NCI-H69 (cell line): Measurements from ENCODE around the gene POLD2.

ENCODE experiments used
- DNase-seq: peaks from one replicate; lab custom pipeline; 2025; lab: John Stamatoyannopoulos, UW

Gene POLD2

DNA sequence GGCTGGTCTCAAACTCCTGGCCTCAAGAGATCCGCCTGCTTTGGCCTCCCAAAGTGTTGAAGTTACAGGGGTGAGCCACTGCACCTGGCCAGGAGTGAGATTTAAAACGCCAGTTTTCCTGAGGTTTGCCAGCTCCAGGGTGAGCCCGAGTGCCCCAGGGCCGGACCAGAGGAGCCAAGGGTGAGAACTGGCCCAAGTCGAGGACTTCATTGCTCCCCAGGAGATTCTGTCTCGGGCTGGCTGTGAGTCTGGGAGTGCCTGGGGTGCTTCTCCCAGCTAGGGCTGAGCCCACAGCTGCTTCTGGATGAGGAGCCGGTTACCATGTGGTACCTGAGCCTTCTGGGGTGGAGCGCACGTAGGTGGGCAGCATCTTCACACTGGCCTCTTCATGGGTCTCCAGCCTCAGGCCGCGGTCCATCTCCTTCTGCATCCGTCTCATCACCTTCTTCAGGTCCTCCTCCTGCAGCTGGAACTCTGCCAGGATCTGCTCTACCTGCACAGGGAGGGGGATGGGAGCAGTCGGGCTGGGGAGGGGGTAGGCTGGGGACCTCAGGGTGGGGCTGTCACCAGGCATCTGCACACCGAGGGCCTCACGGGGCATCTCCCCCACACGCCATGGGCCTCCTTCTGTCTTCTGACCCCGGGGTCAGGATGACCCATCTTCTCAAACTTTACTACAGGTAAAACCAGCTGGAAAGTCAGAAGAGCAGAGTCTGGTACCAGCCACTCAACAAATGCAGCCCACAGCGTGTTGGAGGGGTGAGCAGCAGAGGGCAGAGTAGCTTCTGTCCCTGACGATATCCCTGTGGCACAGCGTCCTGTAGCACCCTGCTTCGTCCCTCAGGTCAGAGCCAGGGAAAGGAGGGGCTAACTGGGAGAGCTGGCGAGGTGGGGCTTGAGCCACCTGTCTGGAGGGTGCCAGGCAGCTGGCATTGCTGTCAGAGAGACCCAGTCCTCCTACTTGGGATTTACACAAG lies 29.9 kb upstream of the POLD2 start:
- peak; percentile 48 for DNase-seq

DNA sequence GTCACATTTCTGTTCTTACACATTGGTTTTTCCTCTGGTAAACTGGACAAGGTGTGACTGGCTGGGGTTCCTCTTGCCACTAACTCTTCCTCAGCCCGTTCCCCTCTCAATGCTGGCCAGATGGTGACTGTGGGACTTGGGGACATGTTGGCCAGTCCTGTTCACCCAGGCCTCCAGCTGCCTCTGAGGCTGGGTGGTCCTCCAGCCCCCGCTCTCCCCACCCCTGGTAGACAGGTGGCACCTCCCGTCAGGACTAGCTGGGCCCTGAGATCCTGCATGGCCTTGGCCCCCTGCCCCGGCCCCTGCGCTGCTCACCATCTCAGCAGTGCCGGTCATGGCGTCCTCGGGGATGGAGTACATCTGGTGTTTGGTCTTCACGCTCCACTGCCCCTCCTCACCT lies 28.6 kb upstream of the POLD2 start:
- no peak for DNase-seq

DNA sequence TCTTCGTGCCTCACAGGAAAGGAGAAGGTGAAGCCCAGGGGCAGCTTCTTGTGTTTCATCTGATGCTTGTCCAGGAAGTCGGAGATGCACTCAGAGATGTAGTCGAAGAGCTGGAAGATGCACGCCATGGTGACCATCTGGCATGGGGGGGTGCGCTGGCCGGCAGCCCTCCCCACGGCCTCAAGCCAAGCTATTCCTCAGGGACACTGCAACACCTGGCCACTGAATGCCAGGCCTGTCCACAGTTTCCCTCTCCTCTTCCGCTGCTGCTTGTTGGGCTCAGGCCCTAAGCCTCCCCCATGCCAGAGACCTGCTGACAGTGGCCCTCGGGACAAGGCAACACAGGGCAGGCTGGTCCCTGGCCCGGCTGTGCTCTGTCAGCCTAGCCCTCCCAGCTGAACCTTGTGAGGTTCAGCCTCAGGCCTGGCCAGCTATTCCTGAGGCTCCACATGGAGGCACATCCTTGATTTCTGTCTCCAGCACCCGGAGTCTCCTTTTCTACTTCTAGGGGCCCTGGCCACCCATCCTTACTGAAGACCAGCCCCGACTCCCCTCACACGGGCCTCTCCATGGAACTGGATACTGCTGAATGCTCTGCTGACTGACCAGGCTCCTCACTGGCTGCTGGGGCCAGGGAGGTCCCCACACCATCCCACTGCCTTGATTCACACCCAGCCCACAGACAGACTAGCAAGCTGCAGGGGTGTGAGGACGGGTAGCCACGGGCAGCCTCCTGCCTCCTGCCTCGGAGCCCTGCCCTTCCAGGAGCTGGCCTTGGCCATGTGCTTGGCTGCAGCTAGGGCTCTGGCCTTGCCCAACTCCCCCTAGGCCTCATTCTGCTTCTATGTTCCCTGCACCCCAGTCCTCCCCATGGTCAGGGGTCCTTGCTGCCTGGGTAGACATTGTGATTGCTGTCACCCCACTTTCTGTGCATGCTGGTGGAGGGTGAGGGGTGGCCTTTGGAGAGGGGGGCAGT lies 27.9 kb upstream of the POLD2 start:
- no peak for DNase-seq

GRCh38 chr7:44150466-44150832 lies 27.1 kb upstream of the POLD2 start:
- DNase-seq: peak; percentile 46

DNA sequence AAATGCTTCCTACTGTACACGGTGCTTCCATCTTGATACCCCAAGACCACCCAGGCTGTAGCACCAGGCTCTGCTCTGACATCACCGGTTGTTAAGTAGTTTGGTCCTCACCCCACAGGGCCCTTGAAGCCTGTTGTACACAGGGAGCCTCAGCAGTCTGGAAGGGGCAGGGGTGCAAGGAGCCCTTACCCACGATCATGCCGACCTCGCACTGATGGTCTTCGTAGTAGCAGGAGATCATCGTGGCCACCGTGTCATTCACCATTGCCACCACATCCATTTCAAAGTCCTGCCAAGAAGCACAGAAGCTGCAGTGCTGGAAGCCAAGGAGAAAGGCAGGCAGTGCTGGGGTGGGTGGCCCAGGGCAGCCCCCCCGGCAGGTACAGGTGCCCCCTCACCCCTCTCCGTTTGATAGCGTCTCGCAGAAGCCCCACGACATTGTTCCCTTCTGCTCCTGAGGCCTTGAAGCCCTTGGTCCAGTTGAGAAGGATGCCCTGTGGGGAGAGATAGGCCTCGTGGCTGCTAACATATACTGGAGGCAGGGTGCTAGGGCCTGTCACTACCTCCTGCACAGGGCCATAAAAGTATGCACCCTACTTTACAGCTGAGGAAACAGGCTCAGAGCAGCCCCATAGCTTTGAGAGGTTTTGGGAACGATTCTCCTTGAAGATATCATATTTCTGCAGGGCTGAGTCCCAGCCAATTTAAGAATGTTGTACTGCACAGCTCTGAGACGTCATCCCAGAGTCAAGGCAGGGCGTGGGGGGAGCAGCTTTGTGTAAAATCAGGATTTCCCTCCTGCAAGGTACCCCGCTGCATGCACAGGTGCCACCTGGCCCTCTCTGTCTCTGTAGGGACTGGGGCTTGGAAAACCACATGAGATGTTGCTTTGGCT lies 26.5 kb upstream of the POLD2 start:
- DNase-seq: no peak

DNA sequence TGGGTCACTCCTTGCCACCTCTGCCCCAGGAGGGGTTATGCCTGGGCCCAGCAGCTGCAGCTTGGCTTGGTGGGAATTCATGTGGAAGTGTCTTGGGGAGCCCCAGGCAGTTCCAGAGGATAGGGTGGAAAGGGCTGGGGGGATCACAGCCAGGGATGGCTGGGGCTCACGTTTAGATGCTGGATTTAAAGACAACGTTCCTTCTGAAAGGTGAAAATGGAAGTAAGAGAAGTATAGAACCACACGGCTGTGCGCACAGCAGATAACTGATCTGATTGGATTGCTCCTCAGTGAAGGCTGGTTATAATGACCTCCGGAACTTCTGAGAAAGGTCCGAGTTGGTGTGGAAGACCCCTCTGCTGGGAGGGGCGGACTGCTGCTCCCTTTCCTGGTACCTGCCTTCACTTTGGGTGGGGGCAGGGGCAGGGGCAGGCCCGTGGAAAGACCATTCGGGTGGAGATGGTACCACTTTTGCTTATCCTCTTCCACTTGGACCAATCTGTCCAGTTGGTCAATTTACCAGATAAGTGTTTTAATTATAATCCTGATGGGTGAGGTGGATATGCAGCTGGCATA lies 25.7 kb upstream of the POLD2 start:
- DNase-seq: no peak

DNA sequence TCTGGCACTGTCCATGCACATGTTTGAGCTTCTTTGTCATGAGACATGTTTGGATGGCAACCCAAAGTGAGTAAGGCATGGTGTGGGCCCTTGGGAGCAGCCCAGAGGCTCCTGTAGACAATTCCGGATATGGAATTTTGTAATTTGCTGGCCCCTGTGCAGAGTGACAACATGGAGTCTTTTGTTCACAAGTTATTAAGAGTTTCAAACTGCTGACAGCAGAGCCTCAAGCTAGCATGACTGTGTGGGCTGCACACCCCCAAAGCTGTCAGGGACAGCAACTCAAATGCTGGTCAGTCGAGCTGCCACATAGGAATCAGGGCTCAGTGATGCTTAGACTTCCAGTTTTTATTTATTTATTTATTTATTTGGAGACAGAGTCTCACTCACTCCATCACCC lies 24.8 kb upstream of the POLD2 start:
- DNase-seq: no peak

DNA sequence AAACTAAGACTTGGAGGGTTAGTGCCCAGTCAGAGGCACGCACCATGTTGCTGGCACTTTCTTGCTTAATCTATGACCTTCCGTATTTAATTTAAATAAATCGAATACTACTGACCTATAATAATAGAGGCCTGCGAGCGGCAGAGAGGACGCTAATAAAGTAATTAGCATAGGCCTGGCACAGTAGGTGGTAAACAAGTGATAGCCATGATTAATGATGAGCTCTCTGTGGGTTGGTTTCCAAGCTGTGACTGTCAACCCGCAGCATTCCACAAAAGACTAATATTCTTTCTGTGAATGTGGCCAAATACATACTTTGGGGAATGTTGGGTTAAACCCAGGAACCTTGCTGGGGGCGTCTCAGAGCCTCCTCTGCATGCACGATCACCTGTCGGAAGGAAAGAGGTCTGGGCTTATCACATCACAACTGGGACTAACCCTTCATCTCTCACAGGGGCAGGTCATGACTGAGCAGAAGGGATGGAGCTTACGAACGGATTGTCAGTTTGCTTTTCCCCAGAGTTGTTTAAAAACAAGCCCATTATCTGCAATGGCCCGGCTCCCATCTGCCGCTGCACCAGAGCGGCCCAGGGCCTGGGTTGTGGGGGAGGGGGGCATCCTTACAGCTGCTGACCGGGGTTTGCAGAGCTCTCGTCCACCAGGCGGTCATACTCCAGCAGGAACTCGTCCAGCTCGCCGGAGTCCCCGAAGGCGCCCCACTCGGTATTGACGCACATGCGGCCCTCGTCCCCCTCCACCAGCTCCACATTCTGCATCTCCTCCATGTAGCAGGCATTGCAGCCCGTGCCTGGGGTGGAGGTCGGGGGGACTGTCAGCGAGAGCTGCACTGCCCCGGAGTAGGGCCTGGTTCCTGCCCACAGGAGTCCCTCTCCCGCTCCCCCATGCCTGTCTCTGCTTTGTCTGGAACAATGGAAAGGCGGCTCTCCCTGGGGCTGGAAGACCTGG lies 24.0 kb upstream of the POLD2 start:
- peak; percentile 39 for DNase-seq

GRCh38 chr7:44145969-44146911 lies 22.9 kb upstream of the POLD2 start:
- no peak for DNase-seq

- DNase-seq: no peak
Observed at GRCh38 chr7:44145479-44145968, 22.2 kb upstream of the POLD2 start.

DNA sequence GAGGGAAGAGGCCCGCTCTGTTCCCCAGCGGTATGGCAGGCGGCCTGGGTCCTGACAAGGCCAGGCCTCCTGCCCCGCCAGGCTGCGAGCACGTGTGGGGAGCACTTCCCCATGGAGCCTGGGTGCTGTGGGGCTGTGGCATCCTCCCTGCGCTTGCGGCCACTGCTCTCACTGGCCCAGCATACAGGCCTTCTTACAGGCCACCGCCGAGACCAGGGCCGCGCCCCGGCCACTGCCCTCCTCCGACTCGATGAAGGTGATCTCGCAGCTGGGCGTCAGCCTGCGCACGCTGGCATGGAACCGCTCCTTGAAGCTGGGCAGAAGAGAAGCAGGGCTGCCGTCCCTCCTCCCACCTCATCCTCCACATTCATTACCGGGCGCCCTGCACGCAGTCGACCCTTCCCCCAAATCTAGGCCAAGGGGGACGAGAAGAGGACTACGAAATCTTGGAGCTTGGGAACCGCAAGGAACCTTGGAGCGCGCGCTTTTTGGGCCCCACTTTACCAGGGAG lies 21.7 kb upstream of the POLD2 start:
- no peak for DNase-seq

- DNase-seq: no peak
Observed at GRCh38 chr7:44144426-44144967, 21.1 kb upstream of the POLD2 start.

DNA sequence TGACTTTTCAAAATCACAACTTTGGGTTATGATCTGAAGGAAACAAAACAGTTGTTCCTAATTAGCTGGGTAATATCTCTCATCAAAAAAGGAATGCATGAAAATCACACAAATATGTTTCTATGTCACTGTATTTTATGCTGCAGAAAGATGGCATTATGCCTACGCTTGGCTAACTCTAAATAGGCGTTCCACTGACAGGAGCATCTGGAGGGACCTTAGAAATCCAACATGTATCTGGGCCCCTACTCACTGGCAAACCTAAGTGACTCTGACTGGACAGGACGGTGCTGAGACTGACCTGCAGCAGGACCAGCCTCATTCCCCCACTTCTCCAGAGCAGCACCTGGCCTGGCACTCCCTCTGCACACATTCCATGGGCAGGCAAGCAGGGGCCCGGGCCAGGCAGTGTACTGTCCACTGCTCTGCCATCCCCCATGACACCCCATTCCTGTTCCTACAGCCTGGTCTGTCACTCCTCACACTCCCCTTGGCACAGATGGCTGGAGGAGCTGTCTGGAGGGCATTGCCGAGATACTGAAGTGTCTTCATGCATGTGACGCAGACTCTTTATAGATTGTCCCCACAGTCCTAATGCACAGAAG lies 20.4 kb upstream of the POLD2 start:
- DNase-seq: no peak

DNA sequence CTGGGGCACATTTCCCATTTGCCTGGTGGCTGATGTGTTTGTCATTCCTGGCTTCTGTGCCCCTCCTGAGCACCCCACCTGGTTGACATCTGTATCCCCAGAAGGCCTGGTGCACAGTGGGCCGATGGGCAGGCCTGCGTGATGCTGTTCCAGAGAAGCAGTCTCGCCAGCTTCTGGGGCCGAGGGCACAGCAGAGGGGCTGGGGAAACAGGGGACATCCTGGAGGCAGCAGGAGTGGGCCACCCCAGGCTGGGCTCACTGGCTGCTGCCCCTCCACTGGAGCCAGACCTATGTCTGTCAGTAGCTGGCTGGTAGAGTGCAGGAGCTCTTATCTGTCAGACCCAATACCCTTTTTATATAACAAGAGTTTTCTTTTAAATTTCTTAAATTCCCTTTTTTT lies 18.7 kb upstream of the POLD2 start:
- DNase-seq: no peak

GRCh38 chr7:44141221-44141850 lies 18.0 kb upstream of the POLD2 start, which contains the start of gene MYL7:
TSS of gene MYL7 (minus strand) at chr7:44141332. CDS start at chr7:44141305, 27 bp downstream.
- DNase-seq: no peak

DNA sequence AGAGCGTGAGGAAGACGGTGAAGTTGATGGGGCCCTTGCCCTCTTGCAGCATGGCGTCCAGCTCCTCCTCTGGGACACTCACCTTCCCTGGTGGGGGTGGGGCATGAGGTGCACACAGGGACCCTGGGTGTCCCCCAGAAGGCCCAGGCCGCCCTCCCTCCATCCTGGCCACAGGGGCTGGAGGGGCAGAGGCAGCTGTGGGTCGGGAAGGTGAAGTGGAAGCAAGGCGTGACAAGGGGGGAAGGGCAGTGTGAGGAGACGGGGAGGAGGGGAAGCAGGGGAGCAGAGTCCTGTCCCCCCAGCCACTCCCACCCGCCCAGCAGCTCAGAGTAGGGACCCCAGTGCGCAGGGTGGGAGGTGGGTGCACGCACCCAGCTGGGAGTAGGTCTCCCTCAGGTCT lies 17.0 kb upstream of the POLD2 start:
- no peak for DNase-seq

DNA sequence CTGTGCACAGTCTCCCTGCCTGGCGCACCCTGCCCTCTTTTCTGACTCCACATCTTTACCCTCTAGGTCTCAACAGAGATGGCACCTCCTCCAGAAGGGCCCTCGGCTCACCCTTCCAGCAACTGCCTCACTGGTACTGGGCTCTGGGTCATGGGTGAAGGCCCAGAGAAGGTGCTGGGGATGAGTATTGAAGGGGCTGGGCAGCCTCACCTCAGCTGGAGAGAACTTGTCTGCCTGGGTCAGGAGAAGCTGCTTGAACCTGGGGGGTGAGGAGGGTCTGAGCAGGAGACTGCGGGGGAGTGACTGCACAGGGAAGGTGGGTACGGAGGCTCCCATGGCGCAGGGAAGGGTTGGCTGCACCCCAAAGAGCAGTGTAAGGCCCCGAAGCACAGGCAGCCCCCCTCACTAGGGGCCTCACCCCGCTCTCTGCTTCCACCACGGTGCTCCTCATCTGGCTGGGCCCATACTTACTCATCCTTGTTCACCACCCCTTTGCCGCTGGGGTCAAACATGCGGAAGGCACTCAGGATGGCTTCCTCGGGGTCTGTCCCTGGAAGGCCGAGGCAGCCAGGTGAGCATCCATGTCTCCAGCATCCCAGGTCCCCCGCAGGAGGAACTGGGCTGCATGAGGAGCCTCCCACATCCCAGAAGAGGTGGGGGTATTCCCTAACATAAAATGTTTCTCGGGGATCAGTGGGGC lies 16.1 kb upstream of the POLD2 start:
- no peak for DNase-seq
